ENCODE results near the gene HGF. TPM values are rescaled to one million over a fixed set of nuclear protein-coding genes. Genes with fewer than 3 reads are reported as not detected.

The HGF gene
- total RNA-seq, 1 donor from 2014 or later, result 17.2 TPM

GRCh38 chr7:81803267-81803666 lies 33.4 kb upstream of the HGF start:
- Histone ChIP-seq H3K4me1 (no peaks in the 10 kb centered on the region), H3K27ac (no peak overlapping the region), H3K4me3 (no peak overlapping the region), H3K36me3 (no peaks in the 10 kb centered on the region), H3K27me3 (ENCODE audit: low read depth) (no peaks in the 10 kb centered on the region), H3K9me3 (no peaks in the 10 kb centered on the region)
- intact Hi-C loops (cut with DNase I), result no loop called here
- DNase-seq (no peak), ATAC-seq (no peak)
- TF ChIP-seq CTCF (IDR thresholded peaks at IDR 0.05), result no peak

- intact Hi-C loops (cut with DNase I), result no loop called here
- TF ChIP-seq CTCF (IDR thresholded peaks at IDR 0.05), result no peak
Observed at GRCh38 chr7:81802251-81802650, 32.4 kb upstream of the HGF start.

GRCh38 chr7:81801532-81801931 lies 31.7 kb upstream of the HGF start:
- TF ChIP-seq CTCF (IDR thresholded peaks at IDR 0.05), result no peak

More at GRCh38 chr7:81802251-81802650, 32.4 kb upstream of the HGF start:
- no peaks in the 10 kb centered on the region for H3K36me3 ChIP-seq
- no peak overlapping the region for H3K4me3 ChIP-seq
- DNase-seq, result no peak
- H3K9me3 ChIP-seq, result no peaks in the 10 kb centered on the region
- peak in 1 of 2 donors; percentile 41 for ATAC-seq
- no peaks in the 10 kb centered on the region for H3K27me3 ChIP-seq (ENCODE audit: low read depth)
- H3K27ac ChIP-seq, result no peak overlapping the region
- H3K4me1 ChIP-seq, result no peaks in the 10 kb centered on the region

GRCh38 chr7:81791568-81792518 lies 22.0 kb upstream of the HGF start:
- Histone ChIP-seq H3K4me1 (peaks cover 11% of the 10 kb centered on the region), H3K27me3 (ENCODE audit: low read depth) (no peaks in the 10 kb centered on the region), H3K4me3 (no peak overlapping the region), H3K36me3 (no peaks in the 10 kb centered on the region), H3K9me3 (no peaks in the 10 kb centered on the region), H3K27ac (peak overlapping the region; percentile 67)
- DNase-seq (no peak), ATAC-seq (peak; percentile 67 to 76)
- intact Hi-C loops (cut with DNase I), result no loop called here
- no peak for TF ChIP-seq CTCF (IDR thresholded peaks at IDR 0.05)

More at GRCh38 chr7:81801532-81801931, 31.7 kb upstream of the HGF start:
- DNase-seq (no peak), ATAC-seq (no peak)
- Histone ChIP-seq H3K4me1 (no peaks in the 10 kb centered on the region), H3K27me3 (ENCODE audit: low read depth) (no peaks in the 10 kb centered on the region), H3K27ac (no peak overlapping the region), H3K9me3 (no peaks in the 10 kb centered on the region), H3K36me3 (no peaks in the 10 kb centered on the region), H3K4me3 (no peak overlapping the region)
- intact Hi-C loops (cut with DNase I), result no loop called here

- Histone ChIP-seq H3K27ac (no peak overlapping the region), H3K4me3 (no peak overlapping the region), H3K9me3 (no peaks in the 10 kb centered on the region), H3K27me3 (ENCODE audit: low read depth) (no peaks in the 10 kb centered on the region), H3K4me1 (peaks cover 11% of the 10 kb centered on the region), H3K36me3 (no peaks in the 10 kb centered on the region)
- DNase-seq, result no peak
- intact Hi-C loops (cut with DNase I), result no loop called here
- no peak for ATAC-seq
- TF ChIP-seq CTCF (IDR thresholded peaks at IDR 0.05), result no peak
Observed at GRCh38 chr7:81790686-81791085, 20.8 kb upstream of the HGF start.
